ENCODE data around the gene ABCB6. TPM values are rescaled to one million over a fixed set of nuclear protein-coding genes. Genes with fewer than 3 reads are reported as not detected.
"Not testable (repeated sequence)": the region's sequence is repeated elsewhere in the genome, so short reads cannot be mapped to it uniquely, and the experiment has no call there.

The ABCB6 gene
- total and polyA plus RNA-seq, 10 donors = 8.4 to 28.7 (median 14.0) TPM

- no peak for TF ChIP-seq POLR2A (IDR thresholded peaks at IDR 0.05)
- TF ChIP-seq, protein P1, sequence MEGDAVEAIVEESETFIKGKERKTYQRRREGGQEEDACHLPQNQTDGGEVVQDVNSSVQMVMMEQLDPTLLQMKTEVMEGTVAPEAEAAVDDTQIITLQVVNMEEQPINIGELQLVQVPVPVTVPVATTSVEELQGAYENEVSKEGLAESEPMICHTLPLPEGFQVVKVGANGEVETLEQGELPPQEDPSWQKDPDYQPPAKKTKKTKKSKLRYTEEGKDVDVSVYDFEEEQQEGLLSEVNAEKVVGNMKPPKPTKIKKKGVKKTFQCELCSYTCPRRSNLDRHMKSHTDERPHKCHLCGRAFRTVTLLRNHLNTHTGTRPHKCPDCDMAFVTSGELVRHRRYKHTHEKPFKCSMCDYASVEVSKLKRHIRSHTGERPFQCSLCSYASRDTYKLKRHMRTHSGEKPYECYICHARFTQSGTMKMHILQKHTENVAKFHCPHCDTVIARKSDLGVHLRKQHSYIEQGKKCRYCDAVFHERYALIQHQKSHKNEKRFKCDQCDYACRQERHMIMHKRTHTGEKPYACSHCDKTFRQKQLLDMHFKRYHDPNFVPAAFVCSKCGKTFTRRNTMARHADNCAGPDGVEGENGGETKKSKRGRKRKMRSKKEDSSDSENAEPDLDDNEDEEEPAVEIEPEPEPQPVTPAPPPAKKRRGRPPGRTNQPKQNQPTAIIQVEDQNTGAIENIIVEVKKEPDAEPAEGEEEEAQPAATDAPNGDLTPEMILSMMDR (IDR thresholded peaks at IDR 0.05 in 8 of 11, conservative IDR thresholded peaks at IDR 0.05 in 3 of 11) = no peak
- no peak for TF ChIP-seq POLR2AphosphoS5 (IDR thresholded peaks at IDR 0.05)
- Histone ChIP-seq H3K9me3 (no peaks in the 10 kb centered on the region), H3K36me3 (no peaks in the 10 kb centered on the region), H3K4me3 (no peak overlapping the region), H3K27me3 (replicated peaks in 1 of 7) (peaks cover 0 to 21% (median 0%) of the 10 kb centered on the region in 7 donors), H3K27ac (no peak overlapping the region), H3K4me1 (peaks cover 0 to 8% (median 2%) of the 10 kb centered on the region in 6 donors)
- no peak for DNase-seq
- WGBS, 5 donors = 50 to 58% (median 54%) methylated on average over 5 of the region's 5 CpGs
- intact Hi-C loops (cut with DNase I; ENCODE audit: low total_unique reads) = no loop called here
These were observed 42.5 kb upstream of the ABCB6 start for GRCh38 chr2:219261024-219261855.

GRCh38 chr2:219258942-219259341, 40.2 kb upstream of the ABCB6 start:
- 86 to 95% (median 92%) methylated on average over 10 of the region's 10 CpGs for WGBS, 5 donors
- intact Hi-C loops (cut with DNase I; ENCODE audit: low total_unique reads); DNase-seq: not testable (repeated sequence)

GRCh38 chr2:219254590-219255201, 35.9 kb upstream of the ABCB6 start:
- Histone ChIP-seq H3K36me3 (peaks cover 0 to 25% (median 19%) of the 10 kb centered on the region in 6 donors), H3K4me3 (peak overlapping the region; percentile 70 to 94 (median 80)), H3K27me3 (replicated peaks in 1 of 7) (peaks cover 0 to 10% (median 0%) of the 10 kb centered on the region in 7 donors), H3K4me1 (peaks cover 16 to 60% (median 45%) of the 10 kb centered on the region in 6 donors), H3K27ac (peak overlapping the region; percentile 84 to 99 (median 95)), H3K9me3 (no peaks in the 10 kb centered on the region)
- WGBS, 5 donors = 4 to 10% (median 7%) methylated on average over 9 to 12 of the region's 12 CpGs
- TF ChIP-seq, protein P1 (IDR thresholded peaks at IDR 0.05 in 8 of 11, conservative IDR thresholded peaks at IDR 0.05 in 3 of 11) = no peak
- peak in 1 of 3 donors; percentile 72 for TF ChIP-seq POLR2AphosphoS5 (IDR thresholded peaks at IDR 0.05)
- intact Hi-C loops (cut with DNase I; ENCODE audit: low total_unique reads) = no loop called here
- no peak for DNase-seq

More at GRCh38 chr2:219258942-219259341, 40.2 kb upstream of the ABCB6 start:
- H3K27ac ChIP-seq, H3K9me3 ChIP-seq, H3K4me3 ChIP-seq, H3K36me3 ChIP-seq: not testable (repeated sequence)
- peaks cover 0 to 21% (median 0%) of the 10 kb centered on the region in 7 donors for H3K27me3 ChIP-seq (replicated peaks in 1 of 7)
- peaks cover 0 to 18% (median 13%) of the 10 kb centered on the region in 6 donors for H3K4me1 ChIP-seq

DNA sequence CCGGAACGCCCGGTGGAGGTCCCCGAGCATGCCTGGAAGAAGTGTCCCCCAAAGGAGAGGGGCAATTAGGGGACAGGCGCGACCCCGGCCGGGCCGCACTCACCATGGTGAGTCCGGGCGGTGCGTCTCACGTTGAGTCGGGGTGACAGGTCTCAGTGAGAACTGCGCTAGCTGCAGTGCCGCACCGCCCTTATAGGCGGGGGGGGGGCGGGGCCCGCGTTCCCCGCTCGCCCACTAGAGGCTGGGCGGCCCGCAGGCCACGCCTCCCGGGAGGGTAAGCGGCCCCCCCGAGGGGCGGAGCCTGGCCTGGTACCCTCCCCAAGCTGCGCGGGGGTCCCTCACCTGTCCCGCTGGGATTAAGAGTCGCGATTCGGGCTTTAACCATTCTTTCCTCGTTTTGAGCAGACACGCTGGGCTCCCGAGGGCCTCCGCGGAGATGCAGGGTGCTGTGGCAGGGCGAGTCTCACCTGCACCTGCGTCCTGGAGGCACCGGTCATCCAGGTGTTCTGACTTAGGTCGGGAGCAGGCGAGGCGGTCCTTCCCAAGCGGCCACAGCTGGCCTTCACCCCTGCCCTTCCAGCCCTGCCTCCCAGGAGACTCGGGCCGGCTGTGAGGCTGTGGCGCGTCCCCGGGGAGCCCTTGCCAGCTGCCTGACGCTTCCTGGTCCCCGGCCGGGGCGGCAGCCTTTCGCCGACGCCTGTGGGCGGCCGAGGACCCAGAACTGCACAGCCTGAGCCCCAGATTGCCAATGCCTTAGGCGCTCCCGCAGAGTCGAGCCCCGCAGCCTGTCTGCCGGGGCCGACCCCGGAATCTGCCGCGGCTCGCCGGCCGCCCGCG, 35.2 kb upstream of the ABCB6 start, which contains the start of gene TUBA4A:
TUBA4A (minus strand) TSS at position 166 of the 837 bp plus-strand sequence; CDS start at position 106, 60 bp downstream.
- Histone ChIP-seq H3K4me3 (peak within 1 kb of the TSS; percentile 70 to 94 (median 80)), H3K27ac (peak within 1 kb of the TSS; percentile 84 to 99 (median 95)), H3K36me3 (peaks cover 0 to 33% (median 21%) of the 10 kb centered on the region in 6 donors), H3K27me3 (replicated peaks in 1 of 7) (peaks cover 0 to 9% (median 0%) of the 10 kb centered on the region in 7 donors), H3K4me1 (peaks cover 22 to 68% (median 53%) of the 10 kb centered on the region in 6 donors), H3K9me3 (no peaks in the 10 kb centered on the region)
- peak; percentile 98 for DNase-seq
- TF ChIP-seq POLR2AphosphoS5 (IDR thresholded peaks at IDR 0.05) (peak; percentile 99 to 100 (median 99)), POLR2A (IDR thresholded peaks at IDR 0.05) (peak; percentile 93 to 99 (median 98))
- TF ChIP-seq, protein P1 (IDR thresholded peaks at IDR 0.05 in 8 of 11, conservative IDR thresholded peaks at IDR 0.05 in 3 of 11) = peak in 10 of 11 experiments; percentile 25 to 73 (median 44)
- intact Hi-C loops (cut with DNase I; ENCODE audit: low total_unique reads) = no loop called here
- 0 to 1% (median 1%) methylated on average over 28 to 76 of the region's 76 CpGs for WGBS, 5 donors
